ENCODE measurements around the gene TNFSF8.

DNA sequence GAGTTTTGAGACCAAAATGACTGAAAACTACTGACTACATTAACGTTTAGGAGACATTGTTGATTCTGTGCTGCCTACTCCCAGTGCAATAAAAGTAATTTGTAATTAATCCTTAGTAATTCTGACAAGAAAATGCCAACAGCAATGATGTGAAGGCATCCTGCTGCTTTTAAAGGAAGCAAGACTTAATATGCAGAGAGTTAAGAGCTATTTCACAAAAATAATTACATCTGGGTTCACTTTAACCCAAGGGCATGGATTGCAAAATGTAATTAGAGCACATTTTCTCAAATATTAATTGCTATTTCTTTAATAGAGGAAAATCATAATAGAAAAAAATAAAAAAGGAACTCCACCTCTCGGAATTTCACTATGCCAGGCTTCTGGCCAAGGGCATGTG lies 22.7 kb upstream of the TNFSF8 start:
- TF ChIP-seq, protein P1, sequence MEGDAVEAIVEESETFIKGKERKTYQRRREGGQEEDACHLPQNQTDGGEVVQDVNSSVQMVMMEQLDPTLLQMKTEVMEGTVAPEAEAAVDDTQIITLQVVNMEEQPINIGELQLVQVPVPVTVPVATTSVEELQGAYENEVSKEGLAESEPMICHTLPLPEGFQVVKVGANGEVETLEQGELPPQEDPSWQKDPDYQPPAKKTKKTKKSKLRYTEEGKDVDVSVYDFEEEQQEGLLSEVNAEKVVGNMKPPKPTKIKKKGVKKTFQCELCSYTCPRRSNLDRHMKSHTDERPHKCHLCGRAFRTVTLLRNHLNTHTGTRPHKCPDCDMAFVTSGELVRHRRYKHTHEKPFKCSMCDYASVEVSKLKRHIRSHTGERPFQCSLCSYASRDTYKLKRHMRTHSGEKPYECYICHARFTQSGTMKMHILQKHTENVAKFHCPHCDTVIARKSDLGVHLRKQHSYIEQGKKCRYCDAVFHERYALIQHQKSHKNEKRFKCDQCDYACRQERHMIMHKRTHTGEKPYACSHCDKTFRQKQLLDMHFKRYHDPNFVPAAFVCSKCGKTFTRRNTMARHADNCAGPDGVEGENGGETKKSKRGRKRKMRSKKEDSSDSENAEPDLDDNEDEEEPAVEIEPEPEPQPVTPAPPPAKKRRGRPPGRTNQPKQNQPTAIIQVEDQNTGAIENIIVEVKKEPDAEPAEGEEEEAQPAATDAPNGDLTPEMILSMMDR (IDR thresholded peaks at IDR 0.05 in 4 of 5, conservative IDR thresholded peaks at IDR 0.05 in 1 of 5) = no peak
- no peak for TF ChIP-seq POLR2A (IDR thresholded peaks at IDR 0.05)
